HG02973 (cell line): ENCODE results near the gene RASSF4.

ENCODE experiments used
- ATAC-seq: cut with Tn5 transposase; IDR thresholded peaks from one replicate; pipeline ENCODE4 v1.9.1; 2021; ENCODE audit warnings: moderate library complexity; ENCODE audit not compliant: unreplicated experiment

Gene RASSF4

GRCh38 chr10:44959247-44960087 lies at the start of gene RASSF4:
TSS of gene RASSF4 (plus strand) at chr10:44959802. CDS start at chr10:44970203, 10,401 bp downstream.
- peak; percentile 95 for ATAC-seq

DNA sequence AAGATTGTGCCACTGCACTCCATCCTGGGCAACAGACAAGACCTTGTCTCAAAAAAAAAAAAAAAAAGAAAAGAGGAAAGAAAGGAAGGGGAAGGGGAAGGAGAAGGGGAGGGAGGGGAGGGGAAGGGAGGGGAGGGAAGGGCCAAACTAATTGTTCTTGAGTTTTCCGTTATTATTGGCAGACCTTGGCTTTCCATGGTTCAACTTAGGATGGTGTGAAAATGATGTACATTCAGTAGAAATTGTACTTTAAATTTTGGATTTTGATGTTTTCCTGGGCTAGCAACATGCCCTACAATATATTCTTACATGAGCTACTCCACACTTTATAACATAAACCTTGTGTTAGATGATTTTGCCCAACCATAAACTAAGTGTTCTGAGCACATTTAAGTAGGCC lies 49.7 kb upstream of the RASSF4 start:
- ATAC-seq, result no peak

DNA sequence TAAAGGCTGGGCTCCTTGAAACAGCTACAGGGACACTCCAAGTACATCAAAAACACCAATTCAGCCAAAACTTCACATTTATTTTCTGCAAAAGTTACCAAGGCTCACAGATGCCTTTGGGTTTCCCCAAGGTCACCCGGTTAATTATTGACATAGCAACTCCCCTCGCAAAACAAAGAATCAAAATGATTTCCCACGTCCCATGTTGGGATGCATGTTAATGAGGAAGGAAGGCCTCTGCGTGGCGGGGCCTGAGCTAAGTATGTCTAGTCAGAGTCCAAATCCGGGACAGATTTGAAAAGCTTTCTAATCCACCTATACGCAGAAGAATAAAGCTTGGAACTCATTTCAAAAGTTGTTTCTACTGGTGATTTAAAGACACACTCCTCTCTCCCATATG lies 49.0 kb upstream of the RASSF4 start:
- ATAC-seq, result no peak

GRCh38 chr10:44911081-44911540 lies 48.5 kb upstream of the RASSF4 start, which contains the start of gene TMEM72:
TSS of gene TMEM72 (plus strand) at chr10:44911337. CDS start at chr10:44911513, 176 bp downstream.
- no peak for ATAC-seq

- no peak for ATAC-seq
These were observed 47.7 kb upstream of the RASSF4 start for GRCh38 chr10:44911951-44912350.

- no peak for ATAC-seq
These were observed 46.1 kb upstream of the RASSF4 start for GRCh38 chr10:44913350-44914081.

- ATAC-seq, result no peak
These were observed 44.7 kb upstream of the RASSF4 start for GRCh38 chr10:44914891-44915290.

- ATAC-seq, result no peak
These were observed 43.2 kb upstream of the RASSF4 start for GRCh38 chr10:44916429-44916828.

DNA sequence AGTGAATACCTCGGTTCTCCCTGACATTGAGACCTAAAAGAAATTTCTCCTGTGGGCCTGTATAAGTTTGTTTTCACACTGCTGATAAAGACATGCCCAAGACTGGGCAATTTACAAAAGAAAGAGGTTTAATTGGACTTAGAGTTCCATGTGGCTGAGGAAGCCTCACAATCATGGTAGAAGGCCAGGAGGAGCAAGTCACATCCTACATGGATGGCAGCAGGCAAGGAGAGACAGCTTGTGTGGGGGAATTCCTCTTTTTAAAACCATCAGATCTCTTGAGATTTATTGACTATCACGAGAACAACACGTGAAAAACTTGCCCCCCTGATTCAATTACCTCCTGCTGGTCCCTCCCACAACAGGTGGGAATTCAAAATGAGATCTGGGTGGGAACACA lies 41.8 kb upstream of the RASSF4 start:
- no peak for ATAC-seq

- ATAC-seq, result no peak
These were observed 39.4 kb upstream of the RASSF4 start for GRCh38 chr10:44920252-44920651.

DNA sequence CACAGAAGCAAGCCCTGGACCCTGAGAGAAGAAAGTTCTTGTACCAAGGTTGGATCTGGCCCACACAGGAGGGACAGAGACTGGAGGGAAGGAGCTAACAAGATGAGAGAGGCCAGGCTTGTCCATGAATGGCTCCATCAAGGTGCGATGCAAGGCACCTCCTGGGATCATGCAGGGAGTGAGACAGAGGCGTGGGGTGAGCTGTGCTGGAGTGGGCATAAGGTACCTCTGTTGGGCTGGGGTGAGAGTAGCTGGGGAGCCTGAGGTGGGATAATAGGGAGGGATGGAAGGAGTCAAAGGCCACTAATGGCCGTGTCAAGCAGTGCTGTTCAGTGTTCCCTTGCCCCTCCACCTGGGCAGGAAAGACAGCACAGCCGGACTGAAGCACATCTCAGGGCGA lies 38.5 kb upstream of the RASSF4 start:
- no peak for ATAC-seq

DNA sequence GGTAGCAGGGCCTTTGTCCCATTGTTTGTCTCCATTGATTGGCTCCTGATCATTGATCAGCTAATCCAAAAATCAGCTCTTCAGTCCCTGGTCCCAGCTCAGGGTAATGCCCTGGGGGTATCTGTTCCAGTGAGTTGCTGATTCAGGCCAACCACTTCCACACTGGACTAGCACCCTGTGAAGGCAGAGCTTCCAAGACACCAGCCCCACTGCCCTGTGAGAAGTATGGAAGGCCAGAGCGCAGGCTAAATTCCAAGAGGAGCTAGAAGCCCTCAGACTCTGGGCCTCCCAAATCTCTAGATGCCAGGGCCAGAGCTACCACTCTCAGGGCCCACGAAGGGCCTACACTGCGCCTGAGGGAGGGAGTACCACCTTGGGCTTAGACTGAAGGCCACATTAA lies 38.1 kb upstream of the RASSF4 start:
- ATAC-seq, result no peak

- ATAC-seq, result no peak
These were observed 37.6 kb upstream of the RASSF4 start for GRCh38 chr10:44922021-44922420.

DNA sequence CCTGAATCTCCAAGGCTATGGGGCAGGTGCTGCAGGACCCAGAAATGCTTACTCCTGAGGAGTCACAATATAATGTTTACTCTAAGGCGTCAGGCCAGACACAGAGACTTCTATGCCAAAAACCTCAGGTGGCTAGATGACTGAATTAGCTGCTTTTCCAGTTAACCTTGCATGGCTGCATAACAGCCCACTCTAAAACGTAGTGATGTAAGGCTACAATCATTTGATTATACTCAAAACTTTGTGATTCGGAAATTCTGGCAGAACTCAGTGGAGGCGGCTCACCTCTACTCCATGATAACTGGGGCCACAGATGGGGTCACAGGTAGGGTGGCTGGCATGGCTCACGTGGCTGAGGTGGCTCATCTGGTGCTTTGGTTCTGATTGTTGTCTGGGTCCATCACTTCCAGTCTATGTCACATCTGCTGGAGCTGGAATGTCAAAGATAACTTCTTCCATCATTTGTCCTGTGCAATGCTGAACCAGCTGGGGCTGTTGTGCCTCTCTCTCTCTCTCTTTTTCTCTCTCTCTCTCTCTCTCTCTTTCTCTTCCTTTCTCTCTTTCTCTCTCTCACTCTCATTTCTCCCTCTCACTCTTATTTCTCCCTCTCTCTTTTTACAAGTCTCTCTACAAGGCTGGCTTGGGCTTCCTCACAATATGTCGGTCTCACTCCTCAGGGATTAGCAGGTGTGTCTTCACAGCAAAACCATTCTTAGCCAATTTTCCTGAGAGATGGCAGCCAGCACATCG lies 36.6 kb upstream of the RASSF4 start:
- ATAC-seq, result no peak

DNA sequence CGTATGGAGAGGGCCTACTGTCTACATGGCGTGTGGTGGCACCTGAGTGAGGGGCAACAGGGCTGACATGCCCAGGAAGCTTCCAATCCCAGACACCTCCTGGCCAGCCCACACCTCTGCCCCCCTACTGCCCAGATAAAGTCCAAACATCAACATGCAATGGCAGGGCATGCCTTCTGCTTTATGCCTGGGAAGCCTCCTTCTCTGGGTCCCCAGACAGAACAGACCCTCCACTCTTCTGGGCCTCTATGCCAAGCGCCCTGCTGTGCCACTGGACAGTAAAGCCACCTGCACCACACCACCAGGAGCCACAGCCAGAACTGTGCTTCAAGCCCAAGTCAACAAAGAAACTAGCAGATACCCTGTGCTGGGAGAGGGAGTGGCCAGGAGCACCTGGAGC lies 36.0 kb upstream of the RASSF4 start:
- ATAC-seq, result no peak

GRCh38 chr10:44924261-44925040 lies 35.2 kb upstream of the RASSF4 start:
- no peak for ATAC-seq

DNA sequence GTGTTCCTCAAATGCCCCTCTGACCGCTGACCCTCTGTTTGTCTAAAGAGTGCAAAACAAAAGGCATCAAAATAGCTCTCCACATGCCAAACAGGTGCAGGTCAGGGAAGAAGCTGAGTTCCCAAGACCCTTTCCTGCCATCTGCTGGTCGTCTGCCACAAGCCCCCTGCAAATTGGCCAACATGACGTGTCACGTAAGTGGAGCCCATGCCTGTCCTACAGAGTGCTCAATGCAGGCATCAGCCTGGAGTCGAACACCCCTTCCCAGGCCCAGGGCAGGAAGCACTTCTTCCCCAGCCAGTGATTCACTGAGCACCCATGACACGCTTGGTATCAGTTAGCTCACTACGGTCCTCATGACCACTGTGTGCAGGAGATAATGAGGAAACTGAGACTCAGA lies 34.4 kb upstream of the RASSF4 start:
- ATAC-seq, result no peak

DNA sequence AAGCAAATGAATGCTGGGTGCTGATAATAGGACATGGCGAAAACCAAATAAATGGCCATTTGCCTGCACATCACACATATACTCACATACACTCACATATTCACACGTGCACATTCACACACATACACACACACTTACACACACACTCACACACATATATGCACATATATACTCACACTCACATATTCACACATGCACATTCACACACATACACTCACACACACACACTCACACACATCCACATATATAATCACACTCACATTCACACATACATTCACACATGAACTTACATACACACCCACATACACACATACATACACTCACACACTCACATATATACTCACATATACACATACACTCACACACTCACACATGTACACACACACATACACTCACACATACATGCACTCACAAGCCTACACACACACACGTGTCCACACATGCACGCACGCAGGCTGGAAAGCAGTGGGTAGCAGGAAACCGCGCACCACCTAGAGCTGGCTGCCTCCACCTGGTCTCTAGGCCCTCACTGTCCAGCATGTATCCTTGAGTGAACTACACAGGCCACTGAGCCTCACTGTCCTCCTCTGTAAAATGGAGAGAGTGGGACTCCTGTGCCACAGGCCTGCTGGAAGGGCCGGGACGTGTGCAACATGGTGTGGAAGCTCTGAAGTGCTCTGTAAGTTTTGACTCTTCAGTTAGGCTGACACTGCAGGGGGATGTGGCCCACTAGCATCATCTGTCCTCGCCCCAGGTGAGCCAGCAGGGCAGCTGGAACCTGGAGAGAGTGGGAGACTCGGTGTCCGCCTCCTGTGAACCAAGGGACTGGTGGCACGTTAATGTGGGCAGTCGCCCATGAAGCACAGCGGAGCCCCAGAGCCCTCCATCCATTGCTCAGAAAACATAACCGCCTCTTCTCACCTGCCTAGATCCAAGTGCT lies 33.5 kb upstream of the RASSF4 start:
- no peak for ATAC-seq

DNA sequence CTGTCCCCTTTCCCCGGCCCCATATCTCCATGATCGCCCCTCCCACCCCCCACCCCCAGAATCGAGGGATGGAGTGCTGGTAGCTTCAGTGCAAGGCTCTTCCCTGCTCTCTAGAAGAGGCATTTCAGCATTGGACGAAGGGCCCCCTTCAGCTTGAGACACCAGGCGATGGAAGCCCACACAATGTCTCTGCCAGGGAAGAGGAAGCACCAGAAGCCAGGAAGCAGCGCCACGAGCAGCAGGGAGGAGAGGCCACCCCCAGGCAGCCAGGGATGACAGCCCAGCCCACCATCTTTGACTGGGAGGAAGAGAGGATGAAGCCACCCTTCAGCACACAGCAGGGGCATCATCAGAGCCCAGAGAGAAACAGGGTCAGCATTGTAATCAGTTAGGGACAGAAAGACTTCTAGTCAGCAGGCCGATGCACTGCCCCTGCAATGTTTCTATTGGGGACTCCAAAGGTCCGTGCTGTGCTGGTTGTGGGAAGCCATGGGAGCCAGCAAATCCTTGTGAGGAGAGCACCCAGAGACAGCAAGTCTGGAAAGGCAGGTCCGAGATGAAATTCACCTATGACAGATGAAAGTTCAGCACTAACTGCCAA lies 32.8 kb upstream of the RASSF4 start:
- ATAC-seq, result no peak
